ENCODE results near the gene LOXL4.

The LOXL4 gene

GRCh38 chr10:98257961-98258360, 10.0 kb downstream of the LOXL4 start:
- no peak for TF ChIP-seq CTCF (IDR thresholded peaks at IDR 0.05)
- no peaks in the 10 kb centered on the region for H3K36me3 ChIP-seq (ENCODE audit: control insufficient read depth, insufficient read depth, low read length)
- H3K9ac ChIP-seq: no peak overlapping the region
- no peak overlapping the region for H3K27ac ChIP-seq
- no peaks in the 10 kb centered on the region for H3K79me2 ChIP-seq
- H2AFZ ChIP-seq: no peak overlapping the region
- H3K4me3 ChIP-seq (ENCODE audit: low read depth, low read length): no peak overlapping the region
- peaks cover 2% of the 10 kb centered on the region for H3K4me1 ChIP-seq
- no peaks in the 10 kb centered on the region for H3K9me3 ChIP-seq (ENCODE audit: control insufficient read depth, low read length)
- no peak overlapping the region for H3K4me2 ChIP-seq (ENCODE audit: low read length)
- no peaks in the 10 kb centered on the region for H3K27me3 ChIP-seq (ENCODE audit: control insufficient read depth, insufficient read depth, low read length)

- H2AFZ ChIP-seq: no peak overlapping the region
- TF ChIP-seq CTCF (IDR thresholded peaks at IDR 0.05): no peak
Measured at GRCh38 chr10:98257198-98257597, 10.8 kb downstream of the LOXL4 start.

GRCh38 chr10:98256692-98257091, 11.3 kb downstream of the LOXL4 start:
- Histone ChIP-seq H2AFZ (no peak overlapping the region), H3K9ac (no peak overlapping the region), H3K4me2 (ENCODE audit: low read length) (no peak overlapping the region), H3K27ac (no peak overlapping the region), H3K36me3 (ENCODE audit: control insufficient read depth, insufficient read depth, low read length) (no peaks in the 10 kb centered on the region), H3K27me3 (ENCODE audit: control insufficient read depth, insufficient read depth, low read length) (no peaks in the 10 kb centered on the region), H3K4me3 (ENCODE audit: low read depth, low read length) (no peak overlapping the region), H3K4me1 (peaks cover 2% of the 10 kb centered on the region), H3K79me2 (no peaks in the 10 kb centered on the region), H3K9me3 (ENCODE audit: control insufficient read depth, low read length) (no peaks in the 10 kb centered on the region)
- no peak for TF ChIP-seq CTCF (IDR thresholded peaks at IDR 0.05)

More at GRCh38 chr10:98257198-98257597, 10.8 kb downstream of the LOXL4 start:
- no peaks in the 10 kb centered on the region for H3K36me3 ChIP-seq (ENCODE audit: control insufficient read depth, insufficient read depth, low read length)
- no peaks in the 10 kb centered on the region for H3K9me3 ChIP-seq (ENCODE audit: control insufficient read depth, low read length)
- no peak overlapping the region for H3K4me3 ChIP-seq (ENCODE audit: low read depth, low read length)
- H3K27ac ChIP-seq: no peak overlapping the region
- peaks cover 2% of the 10 kb centered on the region for H3K4me1 ChIP-seq
- no peak overlapping the region for H3K9ac ChIP-seq
- no peaks in the 10 kb centered on the region for H3K79me2 ChIP-seq
- H3K27me3 ChIP-seq (ENCODE audit: control insufficient read depth, insufficient read depth, low read length): no peaks in the 10 kb centered on the region
- H3K4me2 ChIP-seq (ENCODE audit: low read length): no peak overlapping the region

- Histone ChIP-seq H3K27ac (no peak overlapping the region), H3K9ac (no peak overlapping the region), H3K4me2 (ENCODE audit: low read length) (no peak overlapping the region), H3K27me3 (ENCODE audit: control insufficient read depth, insufficient read depth, low read length) (no peaks in the 10 kb centered on the region), H3K4me1 (peaks cover 2% of the 10 kb centered on the region), H3K79me2 (no peaks in the 10 kb centered on the region), H3K9me3 (ENCODE audit: control insufficient read depth, low read length) (no peaks in the 10 kb centered on the region), H2AFZ (no peak overlapping the region), H3K4me3 (ENCODE audit: low read depth, low read length) (no peak overlapping the region), H3K36me3 (ENCODE audit: control insufficient read depth, insufficient read depth, low read length) (no peaks in the 10 kb centered on the region)
- no peak for TF ChIP-seq CTCF (IDR thresholded peaks at IDR 0.05)
Measured at GRCh38 chr10:98255146-98255877, 12.7 kb downstream of the LOXL4 start.

Measured in parathyroid adenoma (tissue), 2 donors.